ENCODE measurements around the gene SMIM28.

- TF ChIP-seq CTCF (IDR thresholded peaks at IDR 0.05; ENCODE audit: poor library complexity, severe bottlenecking) (no peak), EZH2 (IDR thresholded peaks at IDR 0.05; ENCODE audit: borderline replicate concordance, insufficient read depth, low read length, poor library complexity, severe bottlenecking) (no peak), POLR2AphosphoS5 (IDR thresholded peaks at IDR 0.05) (no peak), TAF1 (IDR thresholded peaks at IDR 0.05; ENCODE audit: low read depth) (no peak), EP300 (conservative IDR thresholded peaks at IDR 0.05; ENCODE audit: poor library complexity, severe bottlenecking) (no peak), REST (IDR thresholded peaks at IDR 0.05; ENCODE audit: borderline replicate concordance) (no peak)
Observed at GRCh38 chr6:138371452-138371711, 6.3 kb upstream of the SMIM28 start.
